ENCODE measurements around the gene C1RL. TPM values are rescaled to one million over a fixed set of nuclear protein-coding genes. Genes with fewer than 3 reads are reported as not detected.

The C1RL gene
- total and polyA plus RNA-seq, 2 of the 4 experiments (the other 2 are of a cell fraction) = 9.1 to 12.3 TPM

DNA sequence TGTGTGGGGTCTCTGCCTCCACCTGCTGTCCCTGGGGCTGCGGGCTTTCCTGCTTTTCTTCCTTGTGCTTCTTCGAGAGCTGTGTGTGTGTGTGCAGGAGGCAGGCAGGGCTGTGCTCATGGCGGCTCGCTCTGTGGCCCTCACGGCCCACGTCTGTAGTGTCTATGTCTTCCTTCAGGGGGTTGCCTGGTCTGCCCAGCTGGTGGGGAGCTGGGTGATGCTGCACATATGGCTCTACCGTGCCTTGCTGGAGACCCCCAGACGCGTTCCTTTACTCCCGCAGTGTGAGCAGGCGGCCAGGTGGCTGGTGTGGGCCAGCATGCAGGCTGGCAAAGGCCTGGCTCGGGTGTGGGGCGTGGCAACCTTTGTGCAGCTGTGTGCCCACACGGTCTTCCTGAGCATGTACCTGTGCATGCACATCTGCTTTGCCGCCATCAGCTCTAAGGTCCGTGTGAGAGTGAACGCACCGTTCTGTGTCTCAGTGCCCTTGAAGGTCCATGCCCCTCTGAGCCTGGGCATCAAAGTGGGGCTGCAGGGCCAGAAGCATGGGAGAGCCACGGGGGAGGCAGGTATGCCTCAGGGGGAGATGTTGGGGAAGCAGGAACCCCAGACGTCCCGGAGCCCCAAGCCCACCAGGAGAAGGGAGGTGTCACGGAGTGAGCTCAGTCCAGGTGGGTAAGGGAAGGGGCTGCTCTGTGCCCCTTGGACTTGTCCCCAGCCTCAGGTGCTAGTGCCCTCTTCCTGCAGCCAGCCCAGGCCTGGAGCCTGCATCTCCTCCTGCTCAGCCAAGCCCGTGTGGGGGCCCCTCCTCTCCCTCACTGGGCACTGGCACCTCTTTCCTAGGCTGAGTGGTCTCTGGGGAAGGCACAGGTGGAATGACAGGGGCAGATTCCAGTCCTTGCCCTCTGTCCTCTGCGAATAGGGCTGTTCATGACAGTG is 47.5 kb upstream of the C1RL start:
- H4K91ac ChIP-seq (ENCODE audit: insufficient read depth, low read depth, low read length) = no peak overlapping the region
- intact Hi-C loops (cut with micrococcal nuclease) = no loop called here
- H3K9me1 ChIP-seq (ENCODE audit: insufficient read depth, low read length) = no peaks in the 10 kb centered on the region
- H3K23ac ChIP-seq (ENCODE audit: low read depth, low read length) = no peak overlapping the region
- ATAC-seq (ENCODE audit: low read depth) (no peak), DNase-seq (no peak)
- in situ Hi-C loops (cut with MboI; ENCODE audit: low sequenced_read_pairs) = no loop called here
- H2BK15ac ChIP-seq (ENCODE audit: low read depth, low read length) = no peak overlapping the region
- H3K56ac ChIP-seq (ENCODE audit: extremely low read depth, insufficient read depth, low read length) = no peak overlapping the region
- dilution Hi-C loops (cut with HindIII; ENCODE audit: low sequenced_read_pairs, unreplicated experiment) = no loop called here
- WGBS, 2 experiments (ENCODE audit: extremely low coverage in 2 of 2, insufficient read length in 1 of 2) = 93% methylated on average over 10 of the region's 24 CpGs; no CpG with 5 or more reads in 1 of the 2 experiments
- no peaks in the 10 kb centered on the region; the same call in 1 of the 2 replicates for H4K20me1 ChIP-seq (ENCODE audit: insufficient read depth, low read length)
- no peaks in the 10 kb centered on the region for H3K4me1 ChIP-seq (ENCODE audit: control insufficient read depth, insufficient read depth, low read length)
- H2AFZ ChIP-seq (replicated peaks; ENCODE audit: low read length, poor library complexity) = no peak overlapping the region
- no peaks in the 10 kb centered on the region for H3K79me1 ChIP-seq (ENCODE audit: low read depth in 1 of 2, low read length in 2 of 2)
- ChIA-PET CTCF (no interaction called here), POLR2A (ENCODE audit: unreplicated experiment) (no interaction called here)
- H2BK120ac ChIP-seq (ENCODE audit: low read depth, low read length) = no peak overlapping the region
- no peak overlapping the region for H2AK5ac ChIP-seq (ENCODE audit: low read depth, low read length)
- no peak overlapping the region for H3K4ac ChIP-seq (ENCODE audit: low read depth, low read length)
- no peaks in the 10 kb centered on the region for H3K9me3 ChIP-seq (ENCODE audit: control insufficient read depth, insufficient read depth, low read length)
- no peak overlapping the region for H2BK20ac ChIP-seq (ENCODE audit: low read depth, low read length)
- no peaks in the 10 kb centered on the region; the same call in 1 of the 2 replicates for H3K27me3 ChIP-seq (ENCODE audit: control insufficient read depth, insufficient read depth, low read length)
- H3K4me3 ChIP-seq (ENCODE audit: insufficient read depth, low read depth, low read length) = no peak overlapping the region
- H3K9ac ChIP-seq (ENCODE audit: low read depth, low read length) = no peak overlapping the region
- H3K36me3 ChIP-seq (ENCODE audit: control insufficient read depth, insufficient read depth, low read length) = peaks cover 18% of the 10 kb centered on the region
- H2BK5ac ChIP-seq (ENCODE audit: low read depth, low read length, poor library complexity, severe bottlenecking) = no peak overlapping the region
- no peak overlapping the region for H4K8ac ChIP-seq (ENCODE audit: low read depth in 2 of 2, low read length in 2 of 2)
- H3K18ac ChIP-seq (ENCODE audit: low read depth, low read length) = no peak overlapping the region
- no peak overlapping the region for H3K4me2 ChIP-seq (ENCODE audit: low read depth, low read length)
- no peak overlapping the region for H3K27ac ChIP-seq (ENCODE audit: insufficient read depth, low read length)
- H2AK9ac ChIP-seq (replicated peaks; ENCODE audit: low read depth, low read length, poor library complexity) = no peak overlapping the region
- no peak overlapping the region for H4K5ac ChIP-seq (ENCODE audit: low read depth, low read length)
- no TSS peak for BruUV-seq (replicated peaks)
- no peak overlapping the region for H3K14ac ChIP-seq (replicated peaks; ENCODE audit: low read depth, low read length)
- no peak for TF ChIP-seq NFE2L2 (IDR thresholded peaks at IDR 0.05; ENCODE audit: low read depth, low read length)
- no peak for TF ChIP-seq RFX5 (IDR thresholded peaks at IDR 0.05; ENCODE audit: low read depth, low read length)
- TF ChIP-seq MAFK (IDR thresholded peaks at IDR 0.05; ENCODE audit: low read depth, low read length) = no peak
- no peak for TF ChIP-seq MAZ (IDR thresholded peaks at IDR 0.05; ENCODE audit: borderline replicate concordance, low read depth, low read length)
- TF ChIP-seq MXI1 (IDR thresholded peaks at IDR 0.05; ENCODE audit: borderline replicate concordance, low read depth, low read length) = no peak
- TF ChIP-seq FOS (IDR thresholded peaks at IDR 0.05; ENCODE audit: low read depth, low read length) = no peak

Measured in IMR-90 (cell line).